Ishikawa (cell line): ENCODE results near the gene TMEFF1.

Experiments
- CEBPB ChIP-seq: IDR thresholded peaks from 2 replicates; pipeline ENCODE4 v1.6.1; 2012
- EP300 ChIP-seq: IDR thresholded peaks from 2 replicates; pipeline ENCODE4 v1.6.1; 2012; ENCODE audit warnings: borderline replicate concordance
- FOXM1 ChIP-seq: IDR thresholded peaks from 2 replicates; pipeline ENCODE4 v1.6.1; 2012; ENCODE audit warnings: low read depth, borderline replicate concordance
- RAD21 ChIP-seq: IDR thresholded peaks from 2 replicates; pipeline ENCODE4 v1.6.1; 2012; ENCODE audit warnings: low read depth
- TAF1 ChIP-seq: IDR thresholded peaks from 2 replicates; pipeline ENCODE4 v1.6.1; 2012; ENCODE audit warnings: low read depth, mild to moderate bottlenecking
- TF ChIP-seq, protein P1 (sequence below): IDR thresholded peaks from 2 replicates; pipeline ENCODE4 v1.6.1; 2012

DNA sequence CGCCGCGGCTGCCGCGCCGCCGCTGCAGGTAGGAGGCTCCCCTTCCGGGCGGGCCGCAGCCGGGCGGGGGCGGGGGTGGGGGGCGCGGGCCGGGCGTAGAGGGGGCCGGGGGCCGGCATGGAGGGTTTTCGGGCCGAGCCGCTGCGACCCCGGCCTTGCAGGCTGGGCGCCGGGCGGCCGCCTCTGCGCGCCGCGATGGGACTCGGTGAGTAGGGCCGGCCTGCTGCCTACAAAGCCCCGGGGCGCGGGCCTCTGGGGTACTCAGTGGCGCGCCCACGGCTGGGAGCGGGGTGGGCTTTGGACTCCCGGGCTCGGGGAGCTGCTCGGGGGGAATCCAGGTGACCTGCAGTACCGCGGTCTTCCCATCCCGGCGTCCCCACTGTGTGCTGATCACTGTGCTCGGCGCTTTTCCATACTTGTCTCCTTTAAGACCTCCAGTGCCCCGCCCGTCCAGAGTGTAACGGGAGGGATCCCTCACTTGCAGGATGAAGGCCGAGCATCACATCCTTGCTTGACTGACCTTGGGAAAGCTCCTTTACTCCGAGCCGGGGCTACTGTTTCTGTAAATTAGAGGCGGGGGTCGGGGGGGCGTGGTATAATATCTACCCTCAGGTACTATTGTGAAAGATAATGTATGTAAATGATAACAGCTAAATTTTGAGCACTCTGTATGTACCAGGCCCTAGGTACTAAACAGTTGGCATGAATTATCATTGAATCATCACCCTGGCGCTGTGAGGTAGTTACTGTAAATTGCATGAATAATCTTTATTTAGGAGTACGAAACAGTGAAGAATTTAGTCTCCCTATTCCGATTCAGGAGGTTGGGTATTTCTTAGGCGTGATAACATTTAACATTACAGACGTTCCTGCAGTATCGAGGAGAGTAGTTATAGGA, 45.3 kb upstream of the TMEFF1 start:
- TF ChIP-seq RAD21 = no peak
- TF ChIP-seq EP300 = no peak
- TF ChIP-seq FOXM1 = no peak
- TF ChIP-seq, protein P1, sequence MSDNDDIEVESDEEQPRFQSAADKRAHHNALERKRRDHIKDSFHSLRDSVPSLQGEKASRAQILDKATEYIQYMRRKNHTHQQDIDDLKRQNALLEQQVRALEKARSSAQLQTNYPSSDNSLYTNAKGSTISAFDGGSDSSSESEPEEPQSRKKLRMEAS = peak; percentile 26; the same call in 1 of the 2 replicates
- no peak for TF ChIP-seq CEBPB
- no peak; the same call in 1 of the 2 replicates for TF ChIP-seq TAF1
